GM12878 (cell line): ENCODE measurements around the gene GOLT1B. TPM values are rescaled to one million over a fixed set of nuclear protein-coding genes. Genes with fewer than 3 reads are reported as not detected.

Experiments
- ATAC-seq: fragments of 200-7000 bp; cut with Tn5 transposase; 3 replicates; pipeline ENCODE4 v1.9.1; 2020; ENCODE audit warnings: mild to moderate bottlenecking, moderate library complexity
- BruUV-seq: library from RNA; stranded (reverse); fragments of 400-500 nt; replicated peaks from 2 replicates; lab custom pipeline; 2021; lab: Mats Ljungman, UMichigan
- CTCF ChIA-PET: fragments of 300-600 bp; sonication (Branson Sonifier 250); formaldehyde crosslinking; extraction: SDS; loops from one replicate; lab custom pipeline; 2021; ENCODE audit warnings: inconsistent platforms; lab: Yijun Ruan, JAX
- POLR2A ChIA-PET: fragments of 350-600 bp; formaldehyde crosslinking; extraction: SDS; loops from one replicate; lab custom pipeline; 2021; ENCODE audit warnings: inconsistent platforms; lab: Charles Lee
- RAD21 ChIA-PET: fragments of 300-600 bp; sonication (Branson Sonifier 250); formaldehyde crosslinking; loops from one replicate; lab custom pipeline; 2023; ENCODE audit warnings: antibody characterized with exemption; ENCODE audit not compliant: unreplicated experiment; lab: Charles Lee
- SMC1A ChIA-PET: fragments of 300-600 bp; sonication (Branson Sonifier 250); formaldehyde crosslinking; loops from one replicate; lab custom pipeline; 2023; ENCODE audit not compliant: unreplicated experiment, uncharacterized antibody; lab: Charles Lee
- DNase-seq: peaks from one replicate; pipeline ENCODE4 v3.0.0-alpha.2; 2011; ENCODE audit warnings: low read depth, low spot score
- FAIRE-seq: peaks from 3 replicates; lab custom pipeline; 2011; peaks lifted over from hg19 to GRCh38; lab: Jason Lieb, UNC
- H2AFZ ChIP-seq: 2 replicates; pipeline ENCODE4 v1.6.0; 2011; ENCODE audit warnings: low read depth, low read length, control low read depth; ENCODE audit not compliant: control insufficient read depth
- H3K27ac ChIP-seq: 2 replicates; pipeline ENCODE4 v1.5.1; 2011; ENCODE audit warnings: control low read depth; ENCODE audit not compliant: control insufficient read depth, insufficient read depth
- H3K27me3 ChIP-seq, 2 experiments: replicated peaks in 1 of 2; 2 replicates each; pipeline versions ENCODE4 v1.6.0 to v1.6.1; 2011; ENCODE audit warnings: low read length in 1 of 2; ENCODE audit not compliant: control insufficient read depth in 2 of 2, insufficient read depth in 2 of 2
- H3K36me3 ChIP-seq, 2 experiments: 2 replicates each; pipeline ENCODE4 v1.5.1; 2011; ENCODE audit warnings: low read length in 1 of 2; ENCODE audit not compliant: control insufficient read depth in 2 of 2, insufficient read depth in 2 of 2
- H3K4me1 ChIP-seq: 2 replicates; pipeline ENCODE4 v1.6.1; 2011; ENCODE audit warnings: mild to moderate bottlenecking, low read length, moderate library complexity, mixed read lengths; ENCODE audit not compliant: control insufficient read depth, insufficient read depth
- H3K4me2 ChIP-seq: 2 replicates; pipeline ENCODE4 v1.6.0; 2011; ENCODE audit warnings: control low read depth; ENCODE audit not compliant: control insufficient read depth, insufficient read depth
- H3K4me3 ChIP-seq: fragments of 200-600 bp; sonication (generic); 2 replicates; pipeline ENCODE4 v1.5.1; 2016
- H3K79me2 ChIP-seq: 2 replicates; pipeline ENCODE4 v1.6.0; 2011; ENCODE audit warnings: low read length; ENCODE audit not compliant: control insufficient read depth, insufficient read depth
- H3K9ac ChIP-seq: 2 replicates; pipeline ENCODE4 v1.8.0; 2011; ENCODE audit warnings: low read length, control low read depth, mixed read lengths; ENCODE audit not compliant: control insufficient read depth, insufficient read depth
- H3K9me3 ChIP-seq: replicated peaks from 3 replicates; pipeline ENCODE4 v1.5.1; 2011; ENCODE audit warnings: mild to moderate bottlenecking, low read length; ENCODE audit not compliant: control insufficient read depth, insufficient read depth
- H4K20me1 ChIP-seq: 2 replicates; pipeline ENCODE4 v1.6.0; 2011; ENCODE audit not compliant: control insufficient read depth, insufficient read depth
- BCL3 ChIP-seq: IDR thresholded peaks from 2 replicates; pipeline ENCODE4 v1.6.1; 2011; ENCODE audit warnings: borderline replicate concordance, low read depth, mild to moderate bottlenecking, moderate library complexity, low read length; ENCODE audit not compliant: insufficient read depth, poor library complexity, severe bottlenecking
- CBX5 ChIP-seq: sonication (generic); IDR thresholded peaks from 2 replicates; pipeline ENCODE4 v1.6.1; 2016; ENCODE audit warnings: low read depth, moderate library complexity, mild to moderate bottlenecking, inconsistent platforms
- HDGF ChIP-seq: fragments of 450-650 bp; IDR thresholded peaks from 2 replicates; pipeline ENCODE4 v1.6.1; 2016; ENCODE audit warnings: antibody characterized with exemption
- NFIC ChIP-seq: IDR thresholded peaks from 2 replicates; pipeline ENCODE4 v1.6.1; 2012; ENCODE audit warnings: low read depth, mild to moderate bottlenecking, inconsistent platforms, low read length, moderate library complexity
- PBX3 ChIP-seq: IDR thresholded peaks from 2 replicates; pipeline ENCODE4 v1.6.1; 2011; ENCODE audit warnings: mild to moderate bottlenecking, low read depth, low read length, moderate library complexity; ENCODE audit not compliant: insufficient replicate concordance
- ZBTB40 ChIP-seq: fragments of 450-650 bp; IDR thresholded peaks from 2 replicates; pipeline ENCODE4 v1.6.1; 2016; ENCODE audit warnings: mild to moderate bottlenecking, moderate library complexity, borderline replicate concordance
- WGBS: methylation state at CpG from one replicate; pipeline ENCODE4 v1.1.6; 2016; ENCODE audit warnings: low lambda C conversion rate; ENCODE audit not compliant: insufficient replicate concordance, insufficient coverage; ENCODE audit errors: missing lambda C conversion rate; 5-methylcytosine and 5-hydroxymethylcytosine counted together
- in situ Hi-C: fragments of 300-500 bp; cut with MboI; formaldehyde crosslinking; loops from 9 replicates; pipeline ENCODE4 v1.14.3; 2018; ENCODE audit warnings: mixed read lengths
- intact Hi-C: fragments of 100-400 bp; cut with micrococcal nuclease; formaldehyde crosslinking; loops from one replicate; pipeline ENCODE4 v1.14.2; 2022; ENCODE audit not compliant: unreplicated experiment
- polyA plus RNA-seq, 11 experiments: library from polyadenylated mRNA; depleted of rRNA in 4 of 11; unstranded in 6 of 11; stranded (reverse) in 5 of 11; fragments of >200 nt; fragmentation: Nextera tagmentation in 4 of 11; fragmentation: Illumina TruSeq in 1 of 11; extraction: Ambion mirVana in 4 of 11; extraction: Trizol in 1 of 11; gene quantifications; 1 replicate in 1 of 11; 2 replicates in 10 of 11; pipeline versions ENCODE4 v1.2.1 to v1.2.3, GENCODE V29; 2011 to 2016; ENCODE audit warnings: inconsistent platforms in 2 of 11, missing spikeins in 2 of 11, low read depth in 1 of 11
- total RNA-seq, 4 experiments: library from RNA; depleted of rRNA in 3 of 4; stranded (reverse); fragments of >200 nt in 3 of 4; fragmentation: Illumina TruSeq in 1 of 4; extraction: Trizol in 1 of 4; gene quantifications; 2 replicates each; pipeline versions ENCODE4 v1.2.1 to v1.2.3, GENCODE V29; 2013 to 2021

The GOLT1B gene
- total and polyA plus RNA-seq, 10 of the 15 experiments (the other 5 are each of a cell fraction or from before 2014, with no cell fraction given) = 18.3 to 77.4 (median 32.9) TPM

- DNase-seq (no peak), ATAC-seq (no peak), FAIRE-seq (no peak)
- Histone ChIP-seq H3K4me3 (no peak overlapping the region), H3K79me2 (no peaks in the 10 kb centered on the region), H3K27me3 (no peaks in the 10 kb centered on the region), H3K4me1 (no peaks in the 10 kb centered on the region), H3K9ac (no peak overlapping the region), H2AFZ (no peak overlapping the region), H3K4me2 (no peak overlapping the region), H3K36me3 (peaks cover 1 to 11% of the 10 kb centered on the region in 2 experiments), H3K9me3 (no peaks in the 10 kb centered on the region), H4K20me1 (no peaks in the 10 kb centered on the region), H3K27ac (no peak overlapping the region)
- in situ Hi-C loops = no loop called here
- ChIA-PET SMC1A (interaction anchor here (1.1 kb wide), 1 partner anchor 10 kb away, joined by 4 read pairs; no protein-coding TSS in a partner anchor), CTCF (no interaction called here), POLR2A (no interaction called here), RAD21 (no interaction called here)
- BruUV-seq = no TSS peak
- TF ChIP-seq NFIC (no peak), ZBTB40 (peak; percentile 75)
- intact Hi-C loops = no loop called here
Measured at GRCh38 chr12:21485998-21486397, 15.6 kb upstream of the GOLT1B start.

- in situ Hi-C loops = loop anchor here (5.0 kb wide), 1 partner anchor 158 kb away; the partner anchor contains the start of gene LDHB
- peak overlapping the region; percentile 94 for H3K4me3 ChIP-seq
- POLR2A ChIA-PET = no interaction called here
- RAD21 ChIA-PET = no interaction called here
- BruUV-seq = no TSS peak
- SMC1A ChIA-PET = no interaction called here
- CTCF ChIA-PET = interaction anchor here (1.3 to 1.5 kb wide), 2 partner anchors 11 to 26 kb away, joined by 3 to 4 read pairs; no protein-coding TSS in a partner anchor
- WGBS = 63% methylated on average over 2 of the region's 2 CpGs
- no peak for DNase-seq
- no peaks in the 10 kb centered on the region for H4K20me1 ChIP-seq
- no peak overlapping the region for H3K27ac ChIP-seq
- H3K9me3 ChIP-seq = no peaks in the 10 kb centered on the region
- intact Hi-C loops = loop anchor here (5.0 kb wide), 2 partner anchors 62 to 158 kb away; partner anchors contain the start of genes LDHB and PYROXD1
- peaks cover 1 to 22% of the 10 kb centered on the region in 2 experiments; a peak in 3 of 4 replicates for H3K36me3 ChIP-seq
- H3K9ac ChIP-seq = peak overlapping the region; percentile 99
- H3K27me3 ChIP-seq = no peaks in the 10 kb centered on the region
- ATAC-seq = no peak
- peaks cover 55% of the 10 kb centered on the region for H3K79me2 ChIP-seq
- peaks cover 9% of the 10 kb centered on the region for H3K4me1 ChIP-seq
- no peak overlapping the region for H2AFZ ChIP-seq
- no peak for FAIRE-seq
- H3K4me2 ChIP-seq = peak overlapping the region; percentile 61
- TF ChIP-seq HDGF (no peak), PBX3 (no peak), BCL3 (no peak), CBX5 (no peak)
Measured at GRCh38 chr12:21499765-21500164, 1.8 kb upstream of the GOLT1B start.
